AG09309 (cell line): Measurements from ENCODE around the gene PTPRH.

Experiments used
- DNase-seq: peaks from one replicate; pipeline ENCODE4 v3.0.0-alpha.2; 2010; ENCODE audit warnings: low read depth
- H3K4me3 ChIP-seq: 2 replicates; pipeline ENCODE4 v1.5.1; 2011; ENCODE audit warnings: mild to moderate bottlenecking, low read depth, low read length, moderate library complexity; ENCODE audit not compliant: control insufficient read depth
- TF ChIP-seq, protein P1 (sequence below): IDR thresholded peaks from 2 replicates; pipeline ENCODE4 v1.5.1; 2011; ENCODE audit warnings: mild to moderate bottlenecking, low read depth, low read length, inconsistent platforms; ENCODE audit not compliant: insufficient read depth, control insufficient read depth; ENCODE audit errors: missing control alignments

Gene PTPRH

DNA sequence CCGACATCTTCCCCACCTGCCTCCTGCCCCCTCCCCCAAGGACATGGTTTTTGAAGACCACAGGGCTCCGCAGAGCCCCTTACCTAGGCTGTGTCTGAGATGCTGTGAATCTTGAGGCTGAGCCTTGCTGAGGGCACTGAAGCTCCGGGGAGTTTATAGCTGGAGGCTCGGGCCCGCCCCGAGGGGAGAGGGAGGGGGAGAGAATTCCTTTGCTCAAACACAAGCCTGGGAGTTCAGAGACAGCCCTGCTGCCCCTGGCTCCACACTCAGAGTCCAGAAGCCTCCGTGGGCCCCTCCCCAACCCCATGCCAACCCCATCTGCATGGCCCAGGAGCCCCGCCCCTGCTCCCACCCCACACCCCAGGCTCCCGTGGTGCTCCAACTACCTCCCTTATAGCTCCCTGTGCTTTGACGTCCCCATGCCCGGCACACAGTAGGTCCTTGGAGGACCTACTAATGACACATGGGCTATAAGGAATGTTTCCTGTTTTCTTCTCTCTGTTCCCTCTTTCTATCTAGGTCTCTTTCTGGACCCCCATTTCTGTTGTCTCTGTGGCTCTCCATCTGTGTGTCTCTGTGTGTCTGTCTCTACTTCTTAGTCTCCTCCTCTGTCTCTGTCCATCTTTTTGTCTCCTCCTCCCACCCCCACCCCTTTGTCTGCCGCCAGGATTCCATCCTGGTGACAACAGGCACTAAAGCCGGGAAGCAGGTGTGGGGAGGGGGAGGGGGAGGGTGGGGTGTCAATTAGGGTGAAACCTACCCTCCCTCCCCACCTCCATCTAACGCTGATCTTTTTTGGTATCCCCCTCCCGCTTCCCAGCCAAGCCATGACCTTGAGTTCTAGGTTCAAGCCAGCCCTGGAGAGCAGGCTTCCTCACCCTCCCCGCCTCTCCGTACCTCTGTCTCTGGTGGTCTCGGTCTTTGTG is 60.0 kb downstream of the PTPRH start, which contains the start of gene TNNT1:
Gene TNNT1 (minus strand): TSS at position 129 of the 926 bp plus-strand sequence. CDS start 2,049 bp downstream, outside the sequence.
- H3K4me3 ChIP-seq: no peak within 1 kb of the TSS
- no peak for DNase-seq

DNA sequence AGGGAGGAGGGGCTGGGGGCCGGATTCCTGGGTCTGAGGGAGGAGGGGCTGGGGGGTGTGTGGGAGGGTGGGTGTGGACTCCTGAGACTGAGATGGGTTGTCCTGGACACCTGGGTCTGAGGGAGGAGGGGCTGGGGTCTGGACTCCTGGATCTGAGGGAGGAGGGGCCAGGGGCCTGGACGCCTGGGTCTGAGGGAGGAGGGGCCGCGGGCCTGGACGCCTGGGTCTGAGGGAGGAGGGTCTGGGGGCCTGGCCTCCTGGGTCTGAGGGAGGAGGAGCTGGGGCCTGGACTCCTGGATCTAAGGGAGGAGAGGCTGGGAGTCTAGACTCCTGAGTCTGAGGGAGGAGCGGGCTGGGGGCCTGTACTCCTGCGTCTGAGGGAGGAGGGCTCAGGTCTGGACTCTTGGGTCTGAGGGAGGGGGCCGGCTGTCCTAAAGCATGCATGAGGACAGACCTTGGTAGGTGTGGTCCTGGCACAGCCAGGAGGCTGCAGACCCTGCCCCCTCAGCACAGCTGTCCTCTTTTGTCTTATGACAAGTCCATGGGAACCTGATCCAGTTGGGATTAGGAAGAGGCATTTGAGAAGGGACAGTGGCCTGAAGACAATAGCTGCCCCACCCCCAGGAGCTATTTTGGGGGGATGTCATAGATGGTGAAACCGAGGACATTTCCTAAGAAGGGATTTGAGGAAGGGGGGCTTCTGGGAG is 61.6 kb downstream of the PTPRH start:
- DNase-seq: no peak
- TF ChIP-seq, protein P1, sequence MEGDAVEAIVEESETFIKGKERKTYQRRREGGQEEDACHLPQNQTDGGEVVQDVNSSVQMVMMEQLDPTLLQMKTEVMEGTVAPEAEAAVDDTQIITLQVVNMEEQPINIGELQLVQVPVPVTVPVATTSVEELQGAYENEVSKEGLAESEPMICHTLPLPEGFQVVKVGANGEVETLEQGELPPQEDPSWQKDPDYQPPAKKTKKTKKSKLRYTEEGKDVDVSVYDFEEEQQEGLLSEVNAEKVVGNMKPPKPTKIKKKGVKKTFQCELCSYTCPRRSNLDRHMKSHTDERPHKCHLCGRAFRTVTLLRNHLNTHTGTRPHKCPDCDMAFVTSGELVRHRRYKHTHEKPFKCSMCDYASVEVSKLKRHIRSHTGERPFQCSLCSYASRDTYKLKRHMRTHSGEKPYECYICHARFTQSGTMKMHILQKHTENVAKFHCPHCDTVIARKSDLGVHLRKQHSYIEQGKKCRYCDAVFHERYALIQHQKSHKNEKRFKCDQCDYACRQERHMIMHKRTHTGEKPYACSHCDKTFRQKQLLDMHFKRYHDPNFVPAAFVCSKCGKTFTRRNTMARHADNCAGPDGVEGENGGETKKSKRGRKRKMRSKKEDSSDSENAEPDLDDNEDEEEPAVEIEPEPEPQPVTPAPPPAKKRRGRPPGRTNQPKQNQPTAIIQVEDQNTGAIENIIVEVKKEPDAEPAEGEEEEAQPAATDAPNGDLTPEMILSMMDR: no peak
- no peak overlapping the region for H3K4me3 ChIP-seq

More for the DNA sequence above, 60.0 kb downstream of the PTPRH start, which contains the start of gene TNNT1:
- TF ChIP-seq, protein P1: no peak

DNA sequence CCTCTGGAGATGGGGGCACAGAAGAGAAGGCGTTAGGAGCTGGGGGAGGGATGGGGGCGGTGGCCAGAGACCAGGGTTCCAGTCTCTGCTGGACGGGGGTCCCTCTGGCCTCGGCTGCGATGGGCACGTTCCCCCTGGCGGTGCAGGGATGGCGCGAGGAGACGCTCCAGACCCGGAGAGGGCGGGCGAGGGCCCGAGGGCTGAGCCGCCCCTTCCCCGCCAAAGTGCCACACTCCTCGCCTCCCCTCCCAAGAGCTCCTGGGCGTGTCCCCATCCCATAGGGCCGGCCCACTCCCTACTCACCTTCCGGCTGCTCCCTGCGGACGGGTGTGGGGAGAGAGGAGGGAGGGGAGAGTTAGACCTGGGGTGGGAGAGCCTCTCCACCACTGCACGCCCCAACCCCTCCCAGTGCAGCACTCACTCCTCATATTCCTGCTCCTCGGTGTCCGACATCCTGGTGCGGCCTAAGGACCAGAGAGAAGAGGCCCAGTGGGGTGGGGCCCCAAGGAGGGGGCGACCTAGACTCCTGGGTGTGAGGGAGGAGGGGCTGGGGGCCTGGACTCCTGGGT is 62.5 kb downstream of the PTPRH start:
- H3K4me3 ChIP-seq: no peak overlapping the region
- TF ChIP-seq, protein P1: no peak
- DNase-seq: no peak

DNA sequence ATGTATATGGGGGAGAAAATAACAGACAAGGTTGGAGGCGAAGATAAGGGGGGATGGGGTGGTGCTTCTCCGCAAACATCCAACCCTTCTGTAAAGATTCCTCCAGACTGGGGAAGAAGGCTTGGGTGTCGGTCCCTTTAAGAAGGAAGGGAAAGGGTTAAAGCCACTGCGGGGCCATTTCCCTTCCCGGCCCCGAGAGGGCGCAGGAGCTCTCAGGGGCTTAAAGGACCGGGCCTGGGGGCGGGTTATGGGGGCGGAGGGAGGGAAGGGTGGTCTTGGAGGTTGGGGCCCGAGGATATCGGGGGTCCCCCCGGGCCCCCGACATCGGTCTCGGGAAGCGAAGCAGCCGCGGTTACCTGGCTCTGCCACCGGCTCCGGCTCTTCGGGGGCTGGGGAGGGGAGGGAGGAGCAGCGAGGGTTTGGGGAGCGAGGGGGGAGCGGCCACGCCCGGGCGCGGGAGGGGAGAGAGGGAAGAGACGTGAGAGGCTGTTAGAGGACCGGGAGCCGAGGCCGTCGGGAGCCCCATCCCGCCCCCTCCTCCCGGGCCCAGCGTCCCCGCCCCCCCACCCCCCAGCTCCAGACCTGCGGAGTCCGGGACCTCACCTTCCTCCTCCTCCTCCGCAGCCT is 63.1 kb downstream of the PTPRH start:
- TF ChIP-seq, protein P1: peak; percentile 58
- no peak overlapping the region for H3K4me3 ChIP-seq
- no peak for DNase-seq

DNA sequence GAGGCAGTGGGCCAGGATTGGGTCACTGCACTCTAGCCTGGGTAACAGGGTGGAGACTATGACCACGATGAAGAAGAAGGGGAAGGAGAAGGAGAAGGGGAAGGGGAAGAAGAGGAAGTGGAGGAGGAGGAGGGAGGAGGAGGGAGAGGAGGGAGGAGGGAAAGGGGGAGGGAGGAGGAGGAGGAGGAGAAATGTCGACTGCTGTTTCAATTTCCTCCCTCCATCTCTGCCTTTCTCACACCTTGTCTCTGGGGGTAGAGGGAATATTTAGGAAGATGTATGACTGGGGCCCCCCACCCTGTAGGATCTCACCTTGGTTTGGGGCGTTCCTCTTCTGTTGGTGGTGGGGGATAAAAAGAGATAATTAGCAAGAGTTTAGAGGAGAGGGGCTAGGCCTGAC is 64.1 kb downstream of the PTPRH start:
- DNase-seq: no peak
- H3K4me3 ChIP-seq: no peak overlapping the region
- TF ChIP-seq, protein P1: no peak

DNA sequence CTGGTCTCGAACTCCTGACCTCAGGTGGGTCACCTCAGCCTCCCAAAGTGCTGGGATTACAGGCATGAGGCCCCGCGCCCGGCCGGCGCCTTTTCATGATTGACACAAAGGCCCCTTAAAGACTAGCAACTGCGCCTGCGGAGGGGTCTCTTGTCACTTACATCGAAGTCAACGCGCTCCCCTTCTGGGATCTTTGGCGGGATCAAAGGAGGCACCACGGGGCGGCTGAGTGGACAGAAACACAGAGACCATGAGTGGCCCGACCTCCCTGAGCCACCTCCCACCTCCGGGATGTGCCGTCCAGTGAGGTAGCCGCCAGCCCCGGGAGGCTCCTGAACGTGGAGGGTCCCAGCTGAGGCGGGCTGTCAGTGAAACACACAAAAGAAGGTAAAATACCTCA is 67.6 kb downstream of the PTPRH start:
- no peak for DNase-seq
- no peak overlapping the region for H3K4me3 ChIP-seq
- TF ChIP-seq, protein P1: no peak
